ENCODE results near the gene SULF2.

GRCh38 chr20:47620808-47621805, 164.2 kb downstream of the SULF2 start:
- TF ChIP-seq, protein P1, sequence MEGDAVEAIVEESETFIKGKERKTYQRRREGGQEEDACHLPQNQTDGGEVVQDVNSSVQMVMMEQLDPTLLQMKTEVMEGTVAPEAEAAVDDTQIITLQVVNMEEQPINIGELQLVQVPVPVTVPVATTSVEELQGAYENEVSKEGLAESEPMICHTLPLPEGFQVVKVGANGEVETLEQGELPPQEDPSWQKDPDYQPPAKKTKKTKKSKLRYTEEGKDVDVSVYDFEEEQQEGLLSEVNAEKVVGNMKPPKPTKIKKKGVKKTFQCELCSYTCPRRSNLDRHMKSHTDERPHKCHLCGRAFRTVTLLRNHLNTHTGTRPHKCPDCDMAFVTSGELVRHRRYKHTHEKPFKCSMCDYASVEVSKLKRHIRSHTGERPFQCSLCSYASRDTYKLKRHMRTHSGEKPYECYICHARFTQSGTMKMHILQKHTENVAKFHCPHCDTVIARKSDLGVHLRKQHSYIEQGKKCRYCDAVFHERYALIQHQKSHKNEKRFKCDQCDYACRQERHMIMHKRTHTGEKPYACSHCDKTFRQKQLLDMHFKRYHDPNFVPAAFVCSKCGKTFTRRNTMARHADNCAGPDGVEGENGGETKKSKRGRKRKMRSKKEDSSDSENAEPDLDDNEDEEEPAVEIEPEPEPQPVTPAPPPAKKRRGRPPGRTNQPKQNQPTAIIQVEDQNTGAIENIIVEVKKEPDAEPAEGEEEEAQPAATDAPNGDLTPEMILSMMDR (conservative IDR thresholded peaks at IDR 0.05 in 1 of 2, IDR thresholded peaks at IDR 0.05 in 1 of 2; ENCODE audit: extremely low read depth in 1 of 2, insufficient read depth in 1 of 2, low read depth in 1 of 2, low read length in 2 of 2): peak; percentile 78 to 85
- TF ChIP-seq EZH2 (IDR thresholded peaks at IDR 0.05; ENCODE audit: borderline replicate concordance, low read length): no peak
